ENCODE measurements around the gene CDH18. TPM values are rescaled to one million over a fixed set of nuclear protein-coding genes. Genes with fewer than 3 reads are reported as not detected.

Gene CDH18
- total RNA-seq, 1 donor from 2014 or later = not detected

DNA sequence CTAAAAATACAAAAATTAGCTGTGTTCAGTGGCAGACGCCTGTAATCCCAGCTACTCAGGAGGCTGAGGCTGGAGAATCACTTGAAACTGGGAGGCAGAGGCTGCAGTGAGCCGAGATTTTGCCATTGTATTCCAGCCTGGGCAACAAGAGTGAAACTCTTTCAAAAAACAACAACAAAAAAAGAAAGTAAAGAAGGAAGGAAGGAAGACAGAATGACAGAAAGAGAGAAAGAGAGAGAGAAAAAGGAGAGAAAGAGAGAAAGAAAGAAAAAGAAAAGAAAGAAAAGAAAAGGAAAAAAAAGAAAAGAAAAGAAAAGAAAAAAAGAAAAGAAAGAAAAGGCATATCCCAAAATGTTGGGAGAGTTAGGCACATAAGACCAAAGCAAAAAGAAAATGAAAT is 278.6 kb downstream of the CDH18 start:
- DNase-seq (no peak), ATAC-seq (no peak)
- no peaks in the 10 kb centered on the region for H3K36me3 ChIP-seq
- no peaks in the 10 kb centered on the region for H3K27me3 ChIP-seq (ENCODE audit: low read depth)
- H3K9me3 ChIP-seq = no peaks in the 10 kb centered on the region
- intact Hi-C loops (cut with DNase I) = no loop called here
- H3K27ac ChIP-seq = no peak overlapping the region
- TF ChIP-seq CTCF (IDR thresholded peaks at IDR 0.05) = no peak
- no peak overlapping the region for H3K4me3 ChIP-seq
- no peaks in the 10 kb centered on the region for H3K4me1 ChIP-seq

- H3K9me3 ChIP-seq = no peaks in the 10 kb centered on the region
- no peak for DNase-seq
- H3K27me3 ChIP-seq (ENCODE audit: low read depth) = no peaks in the 10 kb centered on the region
- TF ChIP-seq CTCF (IDR thresholded peaks at IDR 0.05) = no peak
- no peaks in the 10 kb centered on the region for H3K36me3 ChIP-seq
- H3K4me1 ChIP-seq = no peaks in the 10 kb centered on the region
- no peak overlapping the region for H3K4me3 ChIP-seq
- intact Hi-C loops (cut with DNase I) = no loop called here
- no peak for ATAC-seq
- no peak overlapping the region for H3K27ac ChIP-seq
Measured at GRCh38 chr5:19706776-19707175, 281.2 kb downstream of the CDH18 start.

DNA sequence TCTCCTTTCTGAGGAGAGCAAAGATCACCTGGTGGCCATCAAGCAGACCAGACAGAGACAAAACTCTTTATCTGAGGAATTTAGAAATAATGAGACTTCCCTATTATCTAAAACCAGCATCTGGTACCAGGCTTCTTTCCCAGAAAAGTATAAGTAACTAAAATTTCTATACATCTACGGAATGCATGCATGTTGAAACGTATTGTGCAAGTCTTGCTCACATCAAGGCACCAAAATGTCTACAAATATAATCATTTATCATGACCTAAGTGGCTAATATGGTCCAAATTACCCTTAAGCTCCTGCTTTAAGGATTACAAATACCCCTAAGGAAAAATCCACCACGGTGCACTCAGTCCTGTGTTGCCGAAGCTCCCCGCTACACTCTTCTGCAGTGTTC is 286.3 kb downstream of the CDH18 start:
- Histone ChIP-seq H3K9me3 (no peaks in the 10 kb centered on the region), H3K36me3 (no peaks in the 10 kb centered on the region), H3K4me1 (no peaks in the 10 kb centered on the region), H3K27ac (no peak overlapping the region), H3K27me3 (ENCODE audit: low read depth) (no peaks in the 10 kb centered on the region), H3K4me3 (no peak overlapping the region)
- no peak for ATAC-seq
- DNase-seq = no peak
- intact Hi-C loops (cut with DNase I) = no loop called here
- TF ChIP-seq CTCF (IDR thresholded peaks at IDR 0.05) = no peak

- Histone ChIP-seq H3K4me3 (no peak overlapping the region), H3K27me3 (ENCODE audit: low read depth) (no peaks in the 10 kb centered on the region), H3K4me1 (no peaks in the 10 kb centered on the region), H3K36me3 (no peaks in the 10 kb centered on the region), H3K27ac (no peak overlapping the region), H3K9me3 (no peaks in the 10 kb centered on the region)
- ATAC-seq (no peak), DNase-seq (no peak)
- intact Hi-C loops (cut with DNase I) = no loop called here
- no peak for TF ChIP-seq CTCF (IDR thresholded peaks at IDR 0.05)
Measured at GRCh38 chr5:19694949-19695611, 292.9 kb downstream of the CDH18 start.

DNA sequence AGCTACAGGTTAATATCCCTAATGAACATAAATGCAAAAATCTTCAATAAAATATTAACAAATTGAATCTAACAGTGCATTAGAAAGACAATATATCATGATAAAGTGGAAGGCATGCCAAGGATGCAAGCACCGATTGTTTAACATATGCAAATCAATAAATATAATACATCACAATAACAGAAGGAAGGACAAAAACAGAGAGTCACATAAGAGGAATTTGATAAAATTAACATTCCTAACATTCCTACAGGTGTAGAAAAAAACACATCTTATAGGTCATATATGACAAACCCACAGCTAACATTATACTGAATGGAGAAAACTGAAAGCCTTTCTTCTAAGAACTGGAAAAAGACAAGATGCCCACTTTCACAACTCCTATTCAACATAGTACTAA is 297.0 kb downstream of the CDH18 start:
- TF ChIP-seq CTCF (IDR thresholded peaks at IDR 0.05) = no peak
- no peak for ATAC-seq
- no peaks in the 10 kb centered on the region for H3K9me3 ChIP-seq
- DNase-seq = no peak
- no peak overlapping the region for H3K27ac ChIP-seq
- H3K36me3 ChIP-seq = no peaks in the 10 kb centered on the region
- no peaks in the 10 kb centered on the region for H3K27me3 ChIP-seq (ENCODE audit: low read depth)
- intact Hi-C loops (cut with DNase I) = no loop called here
- no peak overlapping the region for H3K4me3 ChIP-seq
- no peaks in the 10 kb centered on the region for H3K4me1 ChIP-seq
